ENCODE results near the gene CPNE7. TPM values are rescaled to one million over a fixed set of nuclear protein-coding genes. Genes with fewer than 3 reads are reported as not detected.

Gene CPNE7
- total and polyA plus RNA-seq, 9 of the 15 experiments (the other 6 are each of a cell fraction or from before 2014, with no cell fraction given), result 0.30 to 73.4 (median 32.7) TPM

DNA sequence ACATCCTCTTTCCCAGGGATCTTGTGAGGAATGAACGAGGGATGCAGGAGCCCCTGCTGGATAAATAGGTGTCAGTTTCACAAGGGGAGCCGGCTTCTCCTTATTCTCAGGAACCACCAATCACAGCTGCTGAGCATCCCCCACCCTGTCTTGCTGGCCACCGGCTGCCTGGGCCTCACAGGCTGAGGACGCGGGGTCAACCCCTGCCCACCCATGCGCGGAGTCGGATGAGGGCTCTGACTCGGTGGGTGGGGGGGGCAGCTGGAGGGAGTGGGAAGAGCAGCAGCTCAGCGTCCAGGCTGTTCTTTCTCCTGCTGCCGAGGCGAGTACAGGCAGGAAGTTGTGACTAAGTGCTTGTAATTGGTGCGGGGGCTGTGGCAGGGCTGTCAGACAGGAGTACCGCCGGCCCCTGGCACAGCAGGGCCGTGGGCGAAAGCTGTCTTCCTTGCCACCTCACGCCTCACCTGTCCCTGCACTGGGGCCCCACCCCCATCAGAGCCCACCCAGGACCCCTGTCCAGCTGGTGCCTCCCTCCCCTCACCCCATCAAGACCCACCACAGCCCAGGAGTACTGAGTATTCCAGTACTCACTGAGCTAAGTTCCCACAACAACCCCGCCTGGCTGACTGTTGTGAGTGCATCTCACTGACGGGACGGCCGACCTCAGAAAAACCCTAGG, 26.9 kb downstream of the CPNE7 start (continued):
- TF ChIP-seq ETS1 (conservative IDR thresholded peaks at IDR 0.05; ENCODE audit: control insufficient read depth, low read depth, low read length) (peak; percentile 49; the same call in 1 of the 2 replicates), HNRNPK (IDR thresholded peaks at IDR 0.05; ENCODE audit: low read depth, low read length, poor library complexity, severe bottlenecking) (no peak), ZC3H4 (CRISPR knock-in tag; IDR thresholded peaks at IDR 0.05; ENCODE audit: borderline replicate concordance) (no peak), SNIP1 (IDR thresholded peaks at IDR 0.05; ENCODE audit: low read depth) (no peak), ZFX (CRISPR knock-in tag; IDR thresholded peaks at IDR 0.05) (no peak), ZBTB7A (IDR thresholded peaks at IDR 0.05; ENCODE audit: borderline replicate concordance, control insufficient read depth, low read depth, low read length) (peak; percentile 56; the same call in 1 of the 2 replicates), RAD21 (CRISPR knock-in tag; conservative IDR thresholded peaks at IDR 0.05 in 1 of 2, IDR thresholded peaks at IDR 0.05 in 1 of 2) (no peak), CBX8 (IDR thresholded peaks at IDR 0.05; ENCODE audit: borderline replicate concordance, extremely low read depth, low read depth, low read length, poor library complexity, severe bottlenecking) (no peak), PPARD (CRISPR knock-in tag; IDR thresholded peaks at IDR 0.05) (no peak), E4F1 (CRISPR knock-in tag; IDR thresholded peaks at IDR 0.05; ENCODE audit: borderline replicate concordance) (no peak), JUND (IDR thresholded peaks at IDR 0.05; ENCODE audit: borderline replicate concordance, low read depth, low read length) (peak; percentile 60; the same call in 1 of the 2 replicates), JUND (tag; IDR thresholded peaks at IDR 0.05; ENCODE audit: borderline replicate concordance, low read depth, low read length) (no peak; the same call in 2 of the 3 replicates), POLR3G (IDR thresholded peaks at IDR 0.05; ENCODE audit: extremely low read depth, insufficient read length, insufficient replicate concordance) (no peak), FOXJ3 (CRISPR knock-in tag; IDR thresholded peaks at IDR 0.05) (no peak), MTF1 (CRISPR knock-in tag; IDR thresholded peaks at IDR 0.05; ENCODE audit: borderline replicate concordance) (no peak), KDM4B (IDR thresholded peaks at IDR 0.05; ENCODE audit: borderline replicate concordance in 2 of 2, low read depth in 1 of 2) (no peak)
- TF ChIP-seq, protein P1, sequence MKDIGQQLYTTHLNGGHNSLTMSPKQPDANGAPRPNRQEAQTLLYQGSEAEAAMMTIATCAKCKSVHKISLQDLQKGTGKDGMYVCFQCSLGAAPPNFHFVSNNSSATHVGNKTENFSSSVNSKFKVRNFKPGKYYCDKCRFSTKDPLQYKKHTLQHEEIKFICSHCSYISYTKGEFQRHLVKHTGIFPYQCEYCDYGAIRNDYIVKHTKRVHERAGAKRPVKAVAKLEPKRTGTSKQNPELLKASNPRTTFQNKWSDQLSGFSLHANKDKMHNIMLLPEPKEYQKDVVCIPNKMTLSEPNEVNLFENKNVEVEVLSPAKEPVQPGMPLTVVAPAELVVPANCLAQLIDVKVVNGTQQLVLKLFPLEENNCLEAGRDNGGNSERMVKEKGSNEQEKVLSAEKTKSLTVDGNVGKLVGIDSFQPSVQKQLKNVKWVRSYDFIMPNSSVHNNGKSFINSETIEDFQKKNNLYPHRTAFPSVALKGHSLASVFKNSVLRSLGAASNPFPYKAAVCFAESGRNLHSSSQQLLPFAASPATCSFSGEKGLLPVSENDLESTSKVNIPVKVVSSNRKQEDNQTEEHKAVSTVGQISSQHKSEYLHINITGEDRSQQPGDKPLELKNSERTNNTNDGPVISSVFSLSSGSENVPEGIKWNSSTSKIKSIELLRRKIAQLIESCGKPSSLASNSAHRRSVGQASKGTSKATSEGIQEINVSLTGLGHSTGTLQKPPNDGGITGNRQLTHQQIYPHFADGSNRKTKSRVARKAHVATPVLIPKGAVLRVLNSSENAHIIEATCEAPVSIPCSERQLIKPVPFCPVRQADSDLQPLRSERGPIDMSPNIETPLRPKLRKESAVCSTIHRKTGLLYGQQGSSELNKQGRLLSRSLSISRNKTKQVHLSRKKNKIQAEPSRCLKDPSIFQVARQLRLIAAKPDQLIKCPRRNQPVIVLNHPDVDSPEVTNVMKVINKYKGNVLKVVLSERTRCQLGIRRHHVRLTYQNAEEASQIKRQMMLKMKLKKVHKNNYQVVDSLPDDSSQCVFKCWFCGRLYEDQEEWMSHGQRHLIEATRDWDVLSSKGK (CRISPR knock-in tag; IDR thresholded peaks at IDR 0.05), result no peak
- TF ChIP-seq, protein P2, sequence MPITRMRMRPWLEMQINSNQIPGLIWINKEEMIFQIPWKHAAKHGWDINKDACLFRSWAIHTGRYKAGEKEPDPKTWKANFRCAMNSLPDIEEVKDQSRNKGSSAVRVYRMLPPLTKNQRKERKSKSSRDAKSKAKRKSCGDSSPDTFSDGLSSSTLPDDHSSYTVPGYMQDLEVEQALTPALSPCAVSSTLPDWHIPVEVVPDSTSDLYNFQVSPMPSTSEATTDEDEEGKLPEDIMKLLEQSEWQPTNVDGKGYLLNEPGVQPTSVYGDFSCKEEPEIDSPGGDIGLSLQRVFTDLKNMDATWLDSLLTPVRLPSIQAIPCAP (CRISPR knock-in tag; IDR thresholded peaks at IDR 0.05; ENCODE audit: borderline replicate concordance), result no peak

Measured in K562 (cell line).